Kidney (tissue), 14 donors: ENCODE results near the gene SLC25A30. TPM values are rescaled to one million over a fixed set of nuclear protein-coding genes. Genes with fewer than 3 reads are reported as not detected.

Experiments
- DNase-seq, 5 donors: peaks; one replicate each; pipeline ENCODE4 v3.0.0-alpha.2; 2013 to 2020
- FAIRE-seq: peaks from 2 replicates; lab custom pipeline; 2012; peaks lifted over from hg19 to GRCh38; lab: Jason Lieb, UNC
- H3K27ac ChIP-seq, 2 donors: one replicate each; pipeline ENCODE4 v1.7.0; 2013; ENCODE audit warnings: low read depth in 2 of 2, low read length in 2 of 2, inconsistent platforms in 1 of 2
- H3K27me3 ChIP-seq: one replicate; pipeline ENCODE4 v1.7.1; 2013; ENCODE audit warnings: low read length, inconsistent platforms; ENCODE audit not compliant: control insufficient read depth, insufficient read depth
- H3K36me3 ChIP-seq, 3 donors: one replicate each; pipeline versions ENCODE4 v1.7.0 to v1.7.1; 2013; ENCODE audit warnings: low read length in 3 of 3, control low read depth in 1 of 3, inconsistent platforms in 1 of 3; ENCODE audit not compliant: insufficient read depth in 3 of 3, control insufficient read depth in 2 of 3
- H3K4me1 ChIP-seq, 3 donors: one replicate each; pipeline versions ENCODE4 v1.7.0 to v1.7.1; 2013; ENCODE audit warnings: low read length in 3 of 3, inconsistent platforms in 1 of 3, low read depth in 1 of 3; ENCODE audit not compliant: control insufficient read depth in 2 of 3, insufficient read depth in 2 of 3
- H3K4me3 ChIP-seq, 3 donors: one replicate each; pipeline versions ENCODE4 v1.7.0 to v1.8.1; 2013; ENCODE audit warnings: low read length in 3 of 3, control low read depth in 1 of 3, inconsistent platforms in 1 of 3
- H3K9ac ChIP-seq, 3 donors: one replicate each; pipeline versions ENCODE4 v1.7.0 to v1.7.1; 2013; ENCODE audit warnings: low read length in 3 of 3, control low read depth in 1 of 3, inconsistent platforms in 1 of 3
- H3K9me3 ChIP-seq, 3 donors: one replicate each; pipeline versions ENCODE4 v1.7.0 to v1.7.1; 2013; ENCODE audit warnings: low read length in 3 of 3, control low read depth in 1 of 3, inconsistent platforms in 1 of 3; ENCODE audit not compliant: control insufficient read depth in 2 of 3, insufficient read depth in 1 of 3
- intact Hi-C: fragments of 100-400 bp; cut with DNase I; formaldehyde crosslinking; loops from one replicate; pipeline ENCODE4 v1.11.1; 2022
- polyA plus RNA-seq: library from polyadenylated mRNA; stranded (reverse); fragments of 350-450 nt; fragmentation: Illumina TruSeq; extraction: RNeasy Lipid Tissue Mini Kit (QIAGEN cat#74804); gene quantifications from one replicate; pipeline ENCODE4 v1.2.3, GENCODE V29; 2014; ENCODE audit warnings: low read depth, low replicate concordance; ENCODE audit not compliant: insufficient read depth
- total RNA-seq: library from RNA; stranded (reverse); fragmentation: NEBNext Ultra II Directional; extraction: Animal tissue kit (Norgen Biotek cat#: 25700); gene quantifications from one replicate; pipeline ENCODE4 v1.2.1, GENCODE V29; 2021
- TF ChIP-seq, protein P1 (sequence below): IDR thresholded peaks from 3 replicates; pipeline ENCODE4 v1.5.1; 2012; ENCODE audit warnings: mild to moderate bottlenecking, moderate library complexity, borderline replicate concordance; ENCODE audit not compliant: insufficient read depth; ENCODE audit errors: extremely low read depth
- donor health status: control.
- donor health status: control.
- donor health status: control.
- donor health status: control.
- donor health status: control.
- donor health status: DM: yes; HTN: yes; CAD: no.
- donor health status: Normal renal cell carcinoma (clear cell type).

The SLC25A30 gene
- total and polyA plus RNA-seq, 2 donors from 2014 or later: 32.9 to 47.1 TPM

DNA sequence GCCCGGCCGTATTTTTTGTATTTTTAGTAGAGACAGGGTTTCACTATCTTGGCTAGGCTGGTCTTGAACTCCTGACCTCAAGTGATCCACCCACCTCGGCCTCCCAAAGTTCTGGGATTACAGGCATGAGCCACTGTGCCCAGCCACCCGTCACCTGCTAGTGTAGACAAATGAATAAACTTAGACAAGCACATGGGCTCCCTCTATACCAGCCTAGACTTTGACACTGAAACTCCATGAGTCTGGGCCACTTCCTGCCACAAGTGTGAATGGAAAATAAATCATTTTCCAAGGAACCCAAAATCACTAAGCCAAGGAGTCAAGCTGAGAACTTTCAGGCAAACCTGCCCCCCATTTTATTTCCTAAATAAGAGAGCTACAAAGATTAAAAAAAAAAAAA, 50.2 kb downstream of the SLC25A30 start:
- intact Hi-C loops: no loop called here
- H3K9me3 ChIP-seq: no peaks in the 10 kb centered on the region
- FAIRE-seq: no peak
- H3K36me3 ChIP-seq: peaks cover 0 to 6% (median 0%) of the 10 kb centered on the region in 3 donors
- peak overlapping the region in 1 of 2 donors; percentile 27 for H3K27ac ChIP-seq
- DNase-seq: peak in 2 of 5 donors; percentile 23 to 43
- H3K9ac ChIP-seq: no peak overlapping the region
- no peak overlapping the region for H3K4me3 ChIP-seq
- peaks cover 0 to 12% (median 11%) of the 10 kb centered on the region in 3 donors for H3K4me1 ChIP-seq
- no peaks in the 10 kb centered on the region for H3K27me3 ChIP-seq
- TF ChIP-seq, protein P1, sequence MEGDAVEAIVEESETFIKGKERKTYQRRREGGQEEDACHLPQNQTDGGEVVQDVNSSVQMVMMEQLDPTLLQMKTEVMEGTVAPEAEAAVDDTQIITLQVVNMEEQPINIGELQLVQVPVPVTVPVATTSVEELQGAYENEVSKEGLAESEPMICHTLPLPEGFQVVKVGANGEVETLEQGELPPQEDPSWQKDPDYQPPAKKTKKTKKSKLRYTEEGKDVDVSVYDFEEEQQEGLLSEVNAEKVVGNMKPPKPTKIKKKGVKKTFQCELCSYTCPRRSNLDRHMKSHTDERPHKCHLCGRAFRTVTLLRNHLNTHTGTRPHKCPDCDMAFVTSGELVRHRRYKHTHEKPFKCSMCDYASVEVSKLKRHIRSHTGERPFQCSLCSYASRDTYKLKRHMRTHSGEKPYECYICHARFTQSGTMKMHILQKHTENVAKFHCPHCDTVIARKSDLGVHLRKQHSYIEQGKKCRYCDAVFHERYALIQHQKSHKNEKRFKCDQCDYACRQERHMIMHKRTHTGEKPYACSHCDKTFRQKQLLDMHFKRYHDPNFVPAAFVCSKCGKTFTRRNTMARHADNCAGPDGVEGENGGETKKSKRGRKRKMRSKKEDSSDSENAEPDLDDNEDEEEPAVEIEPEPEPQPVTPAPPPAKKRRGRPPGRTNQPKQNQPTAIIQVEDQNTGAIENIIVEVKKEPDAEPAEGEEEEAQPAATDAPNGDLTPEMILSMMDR: no peak

DNA sequence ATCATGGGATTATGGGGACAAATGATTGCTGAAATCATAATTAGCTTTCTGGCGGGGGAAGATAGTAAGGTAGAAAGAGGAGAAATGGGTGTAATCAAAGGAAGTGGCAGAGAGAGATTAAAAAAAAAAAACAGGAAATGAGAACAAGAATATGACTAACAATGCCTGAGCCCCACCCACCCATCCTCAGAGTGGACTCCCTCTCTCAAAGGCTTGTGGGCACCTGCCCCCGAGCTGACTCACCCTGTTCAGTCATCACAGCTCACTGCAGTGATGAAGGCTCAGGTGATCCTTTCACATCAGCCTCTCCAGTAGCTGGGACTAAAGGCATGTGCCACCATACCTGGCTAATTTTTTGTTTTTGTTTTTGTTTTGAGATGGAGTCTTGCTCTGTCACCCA, 50.8 kb downstream of the SLC25A30 start:
- no peaks in the 10 kb centered on the region for H3K27me3 ChIP-seq
- no peak overlapping the region for H3K9ac ChIP-seq
- intact Hi-C loops: no loop called here
- H3K4me1 ChIP-seq: peaks cover 0 to 12% (median 5%) of the 10 kb centered on the region in 3 donors
- no peak overlapping the region for H3K4me3 ChIP-seq
- H3K27ac ChIP-seq: peak overlapping the region in 1 of 2 donors; percentile 17
- DNase-seq (peak in 1 of 5 donors; percentile 92), FAIRE-seq (no peak)
- H3K9me3 ChIP-seq: no peaks in the 10 kb centered on the region
- peaks cover 0 to 10% (median 0%) of the 10 kb centered on the region in 3 donors for H3K36me3 ChIP-seq
- TF ChIP-seq, protein P1: no peak

DNA sequence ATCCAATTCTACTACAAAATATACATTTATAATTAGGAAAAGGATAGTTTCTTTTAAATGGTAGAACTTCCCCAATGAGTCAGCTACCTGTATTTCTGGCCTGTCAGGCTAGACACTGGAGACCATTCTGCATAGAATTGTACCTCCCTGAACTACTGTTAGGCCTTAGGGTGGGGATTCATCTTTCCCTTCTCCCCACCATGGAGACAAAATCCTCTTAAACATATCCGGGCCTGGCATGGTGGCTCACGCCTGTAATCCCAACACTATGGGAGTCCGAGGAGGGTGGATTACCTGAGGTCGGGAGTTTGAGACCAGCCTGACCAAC, 52.7 kb downstream of the SLC25A30 start:
- DNase-seq (no peak), FAIRE-seq (no peak)
- no peaks in the 10 kb centered on the region for H3K27me3 ChIP-seq
- intact Hi-C loops: no loop called here
- H3K27ac ChIP-seq: no peak overlapping the region
- H3K9me3 ChIP-seq: no peaks in the 10 kb centered on the region
- peaks cover 0 to 16% (median 3%) of the 10 kb centered on the region in 3 donors for H3K36me3 ChIP-seq
- TF ChIP-seq, protein P1: no peak
- no peak overlapping the region for H3K9ac ChIP-seq
- H3K4me1 ChIP-seq: peaks cover 0 to 9% (median 3%) of the 10 kb centered on the region in 3 donors
- no peak overlapping the region for H3K4me3 ChIP-seq
